ENCODE results near the gene C20orf204.

The C20orf204 gene

GRCh38 chr20:64067005-64067632 is 31.1 kb downstream of the C20orf204 start:
- TF ChIP-seq CTCF (IDR thresholded peaks at IDR 0.05; ENCODE audit: borderline replicate concordance, control extremely low read depth, extremely low read depth, insufficient read depth, missing control alignments), result no peak
- DNase-seq (ENCODE audit: low spot score), result no peak
- in situ Hi-C loops (cut with MboI; ENCODE audit: low sequenced_read_pairs, unreplicated experiment), result no loop called here

GRCh38 chr20:64067733-64068307 is 31.8 kb downstream of the C20orf204 start:
- no peak for DNase-seq (ENCODE audit: low spot score)
- in situ Hi-C loops (cut with MboI; ENCODE audit: low sequenced_read_pairs, unreplicated experiment), result no loop called here
- no peak for TF ChIP-seq CTCF (IDR thresholded peaks at IDR 0.05; ENCODE audit: borderline replicate concordance, control extremely low read depth, extremely low read depth, insufficient read depth, missing control alignments)

GRCh38 chr20:64068386-64069208 is 32.6 kb downstream of the C20orf204 start:
- TF ChIP-seq CTCF (IDR thresholded peaks at IDR 0.05; ENCODE audit: borderline replicate concordance, control extremely low read depth, extremely low read depth, insufficient read depth, missing control alignments), result no peak
- DNase-seq (ENCODE audit: low spot score), result no peak
- in situ Hi-C loops (cut with MboI; ENCODE audit: low sequenced_read_pairs, unreplicated experiment), result no loop called here

- no peak for DNase-seq (ENCODE audit: low spot score)
- no peak for TF ChIP-seq CTCF (IDR thresholded peaks at IDR 0.05; ENCODE audit: borderline replicate concordance, control extremely low read depth, extremely low read depth, insufficient read depth, missing control alignments)
- in situ Hi-C loops (cut with MboI; ENCODE audit: low sequenced_read_pairs, unreplicated experiment), result no loop called here
These were observed 33.2 kb downstream of the C20orf204 start for GRCh38 chr20:64069209-64069613.

- in situ Hi-C loops (cut with MboI; ENCODE audit: low sequenced_read_pairs, unreplicated experiment), result no loop called here
- peak; percentile 75 for DNase-seq (ENCODE audit: low spot score)
- peak; percentile 68 for TF ChIP-seq CTCF (IDR thresholded peaks at IDR 0.05; ENCODE audit: borderline replicate concordance, control extremely low read depth, extremely low read depth, insufficient read depth, missing control alignments)
These were observed 33.7 kb downstream of the C20orf204 start for GRCh38 chr20:64069614-64070243.

- in situ Hi-C loops (cut with MboI; ENCODE audit: low sequenced_read_pairs, unreplicated experiment), result no loop called here
- TF ChIP-seq CTCF (IDR thresholded peaks at IDR 0.05; ENCODE audit: borderline replicate concordance, control extremely low read depth, extremely low read depth, insufficient read depth, missing control alignments), result no peak
- no peak for DNase-seq (ENCODE audit: low spot score)
These were observed 34.4 kb downstream of the C20orf204 start for GRCh38 chr20:64070244-64070993.
